HepG2 (cell line): ENCODE measurements around the gene NUDT8. TPM values are rescaled to one million over a fixed set of nuclear protein-coding genes. Genes with fewer than 3 reads are reported as not detected.

Source experiments
- FOXC1 ChIP-seq: sonication (generic); formaldehyde crosslinking; IDR thresholded peaks from 2 replicates; pipeline ENCODE4 v1.8.0; 2022; ENCODE audit warnings: mild to moderate bottlenecking, missing genetic modification reagents, borderline replicate concordance
- KAT2B ChIP-seq: fragments of 150-350 bp; IDR thresholded peaks from 2 replicates; pipeline ENCODE4 v1.6.1; 2014; ENCODE audit warnings: low read depth, low read length, borderline replicate concordance
- PAXIP1 ChIP-seq: sonication (generic); formaldehyde crosslinking; conservative IDR thresholded peaks from 2 replicates; pipeline ENCODE4 v1.4.0; 2020; ENCODE audit warnings: mild to moderate bottlenecking, missing genetic modification reagents, moderate library complexity
- RERE ChIP-seq: IDR thresholded peaks from 2 replicates; pipeline ENCODE4 v1.6.1; 2016; ENCODE audit warnings: low read depth, missing genetic modification reagents, missing compliant biosample characterization
- RNF2 ChIP-seq: fragments of 450-650 bp; conservative IDR thresholded peaks from 2 replicates; pipeline ENCODE4 v1.6.1; 2016; ENCODE audit warnings: low read depth
- SIN3A ChIP-seq: IDR thresholded peaks from 2 replicates; pipeline ENCODE4 v1.6.1; 2011; ENCODE audit warnings: low read depth, mild to moderate bottlenecking, control low read depth, low read length, borderline replicate concordance
- TOE1 ChIP-seq: sonication (generic); formaldehyde crosslinking; IDR thresholded peaks from 2 replicates; pipeline ENCODE4 v1.4.0; 2020; ENCODE audit warnings: mild to moderate bottlenecking, missing genetic modification reagents
- UBTF ChIP-seq: sonication (generic); formaldehyde crosslinking; IDR thresholded peaks from 2 replicates; pipeline ENCODE4 v1.4.0; 2020; ENCODE audit warnings: mild to moderate bottlenecking, missing genetic modification reagents
- ZBTB42 ChIP-seq: sonication (generic); formaldehyde crosslinking; IDR thresholded peaks from 2 replicates; pipeline ENCODE4 v1.5.0; 2020; ENCODE audit warnings: mild to moderate bottlenecking, missing genetic modification reagents
- ZFP1 ChIP-seq: IDR thresholded peaks from 2 replicates; pipeline ENCODE4 v1.6.1; 2016
- ZFP91 ChIP-seq: sonication (generic); formaldehyde crosslinking; IDR thresholded peaks from 2 replicates; pipeline ENCODE4 v1.9.0; 2022; ENCODE audit warnings: missing genetic modification reagents, mild to moderate bottlenecking, borderline replicate concordance
- ZNF333 ChIP-seq: sonication (generic); formaldehyde crosslinking; IDR thresholded peaks from 2 replicates; pipeline ENCODE4 v1.4.0; 2020; ENCODE audit warnings: mild to moderate bottlenecking, missing genetic modification reagents, borderline replicate concordance
- ZNF713 ChIP-seq: sonication (generic); formaldehyde crosslinking; IDR thresholded peaks from 2 replicates; pipeline ENCODE4 v1.4.0; 2020; ENCODE audit warnings: mild to moderate bottlenecking, missing genetic modification reagents
- ZNF770 ChIP-seq: sonication (generic); formaldehyde crosslinking; IDR thresholded peaks from 2 replicates; pipeline ENCODE4 v1.5.0; 2020; ENCODE audit warnings: mild to moderate bottlenecking, missing genetic modification reagents
- polyA plus RNA-seq, 8 experiments: library from polyadenylated mRNA; depleted of rRNA in 3 of 8; stranded (reverse) in 7 of 8; unstranded in 1 of 8; fragments of >200 nt; fragmentation: Illumina TruSeq in 4 of 8; extraction: Trizol in 4 of 8; gene quantifications; 2 replicates each; pipeline versions ENCODE4 v1.2.1 to v1.2.3, GENCODE V29; 2011 to 2016; ENCODE audit warnings: low read depth in 4 of 8, missing spikeins in 1 of 8, mixed read lengths in 1 of 8; ENCODE audit not compliant: insufficient read depth in 1 of 8
- total RNA-seq, 5 experiments: library from RNA; depleted of rRNA; stranded (reverse); fragments of >200 nt; fragmentation: Illumina TruSeq; extraction: Trizol; gene quantifications; 2 replicates each; pipeline ENCODE4 v1.2.3, GENCODE V29; 2016; ENCODE audit warnings: low read depth in 1 of 5

Gene NUDT8
- total and polyA plus RNA-seq, 2 of the 13 experiments (the other 11 are each of a cell fraction or from before 2014, with no cell fraction given): 6.7 to 25.8 TPM

GRCh38 chr11:67630943-67631331 is 1.2 kb upstream of the NUDT8 start (continued):
- TF ChIP-seq RERE (CRISPR knock-in tag): no peak
- TF ChIP-seq ZNF770 (CRISPR knock-in tag): no peak; the same call in 1 of the 2 replicates
- TF ChIP-seq ZFP1 (CRISPR knock-in tag): no peak
- 0 out of 2 replicates have a peak, but pooled peaks have one; percentile 18 for TF ChIP-seq ZFP91 (CRISPR knock-in tag)
- TF ChIP-seq SIN3A: no peak
- no peak for TF ChIP-seq TOE1 (CRISPR knock-in tag)
- TF ChIP-seq KAT2B: no peak
- no peak for TF ChIP-seq UBTF
- 0 out of 2 replicates have a peak, but pooled peaks have one; percentile 11 for TF ChIP-seq FOXC1 (CRISPR knock-in tag)
- no peak for TF ChIP-seq ZNF713 (CRISPR knock-in tag)
- TF ChIP-seq RNF2: no peak; the same call in 1 of the 2 replicates
- no peak for TF ChIP-seq PAXIP1
- TF ChIP-seq ZNF333 (CRISPR knock-in tag): 0 out of 2 replicates have a peak, but pooled peaks have one; percentile 14
- 0 out of 2 replicates have a peak, but pooled peaks have one; percentile 1 for TF ChIP-seq ZBTB42
